T-cell (primary cell): ENCODE results near the gene SDK2. TPM values are rescaled to one million over a fixed set of nuclear protein-coding genes. Genes with fewer than 3 reads are reported as not detected.

Experiments
- ATAC-seq, 4 experiments: fragments of 200-7000 bp in 3 of 4; fragments of 150-1000 bp in 1 of 4; cut with Tn5 transposase; replicated peaks in 1 of 4; 1 replicate in 3 of 4; 2 replicates in 1 of 4; pipeline ENCODE4 v1.10.0; 2021; ENCODE audit warnings: moderate library complexity in 3 of 4, mild to moderate bottlenecking in 2 of 4, moderate number of reproducible peaks in 1 of 4
- CTCF ChIA-PET, 2 donors: fragments of 300-600 bp; sonication (Branson Sonifier 250); formaldehyde crosslinking; loops; one replicate each; lab custom pipeline; 2022; ENCODE audit warnings: antibody characterized with exemption in 2 of 2; lab: Charles Lee
- POLR2A ChIA-PET, 2 donors: fragments of 300-600 bp; sonication (Branson Sonifier 250); formaldehyde crosslinking; loops; one replicate each; lab custom pipeline; 2022; ENCODE audit warnings: antibody characterized with exemption in 2 of 2; lab: Charles Lee
- DNase-seq, 35 experiments: peaks; one replicate each; pipeline versions ENCODE4 v3.0.0 to v3.0.0-alpha.2; 2013 to 2023
- H3K27ac ChIP-seq: one replicate; pipeline ENCODE4 v1.5.1; 2013; ENCODE audit warnings: low read length
- H3K27me3 ChIP-seq, 2 experiments: replicated peaks in 1 of 2; 1 replicate in 1 of 2; 2 replicates in 1 of 2; pipeline versions ENCODE4 v1.6.1 to v1.7.0; 2013; ENCODE audit warnings: low read length in 1 of 2, mixed read lengths in 1 of 2; ENCODE audit not compliant: control insufficient read depth in 2 of 2, insufficient read depth in 2 of 2; ENCODE audit errors: extremely low read depth in 1 of 2
- H3K36me3 ChIP-seq, 2 donors: 1 replicate in 1 of 2; 2 replicates in 1 of 2; pipeline versions ENCODE4 v1.6.1 to v1.7.0; 2013; ENCODE audit warnings: low read length in 1 of 2; ENCODE audit not compliant: control insufficient read depth in 2 of 2, insufficient read depth in 1 of 2; ENCODE audit errors: extremely low read depth in 1 of 2
- H3K4me1 ChIP-seq, 2 experiments: 1 replicate in 1 of 2; 2 replicates in 1 of 2; pipeline versions ENCODE4 v1.6.1 to v1.7.0; 2013; ENCODE audit warnings: low read length in 2 of 2, mixed read lengths in 1 of 2; ENCODE audit not compliant: insufficient read depth in 2 of 2, control insufficient read depth in 1 of 2; ENCODE audit errors: extremely low read depth in 1 of 2
- H3K4me3 ChIP-seq, 2 donors: 1 replicate in 1 of 2; 2 replicates in 1 of 2; pipeline versions ENCODE4 v1.5.1 to v1.7.0; 2013; ENCODE audit warnings: mild to moderate bottlenecking in 2 of 2, low read length in 1 of 2, moderate library complexity in 1 of 2; ENCODE audit not compliant: control insufficient read depth in 1 of 2; ENCODE audit errors: extremely low read depth in 1 of 2
- H3K9me3 ChIP-seq: 2 replicates; pipeline ENCODE4 v1.7.0; 2013
- H3K27ac Mint-ChIP-seq, 2 donors: one replicate each; pipeline ENCODE4 v1.8.0; 2020 to 2021; ENCODE audit warnings: mild to moderate bottlenecking in 2 of 2, mixed read lengths in 2 of 2
- H3K27me3 Mint-ChIP-seq, 2 donors: one replicate each; pipeline ENCODE4 v1.8.0; 2021 to 2022; ENCODE audit warnings: mixed read lengths in 2 of 2
- H3K36me3 Mint-ChIP-seq: one replicate; pipeline ENCODE4 v1.8.0; 2021; ENCODE audit warnings: mixed read lengths
- H3K4me1 Mint-ChIP-seq, 3 donors: one replicate each; pipeline ENCODE4 v1.8.0; 2020 to 2022; ENCODE audit warnings: mixed read lengths in 3 of 3, mild to moderate bottlenecking in 1 of 3
- H3K4me3 Mint-ChIP-seq, 3 donors: one replicate each; pipeline ENCODE4 v1.8.0; 2020 to 2022; ENCODE audit warnings: mild to moderate bottlenecking in 3 of 3, mixed read lengths in 3 of 3, moderate library complexity in 3 of 3
- H3K9me3 Mint-ChIP-seq, 3 donors: one replicate each; pipeline ENCODE4 v1.8.0; 2020 to 2022; ENCODE audit warnings: mixed read lengths in 3 of 3
- WGBS: methylation state at CpG from one replicate; pipeline ENCODE4 v1.1.5; 2013; ENCODE audit warnings: missing lambda C conversion rate; ENCODE audit not compliant: insufficient coverage; 5-methylcytosine and 5-hydroxymethylcytosine counted together
- total RNA-seq, 35 experiments: library from RNA in 6 of 35; stranded (reverse) in 6 of 35; fragments of 120-200 nt in 1 of 35; gene quantifications; one replicate each; pipeline versions ENCODE4 v1.2.1 to v1.2.4 and lab custom pipeline; 2013 to 2026

The SDK2 gene
- total RNA-seq, 5 donors from 2014 or later (not counting 1 experiment from before 2014, with no cell fraction given): 2.9 to 8.3 (median 4.8) TPM

DNA sequence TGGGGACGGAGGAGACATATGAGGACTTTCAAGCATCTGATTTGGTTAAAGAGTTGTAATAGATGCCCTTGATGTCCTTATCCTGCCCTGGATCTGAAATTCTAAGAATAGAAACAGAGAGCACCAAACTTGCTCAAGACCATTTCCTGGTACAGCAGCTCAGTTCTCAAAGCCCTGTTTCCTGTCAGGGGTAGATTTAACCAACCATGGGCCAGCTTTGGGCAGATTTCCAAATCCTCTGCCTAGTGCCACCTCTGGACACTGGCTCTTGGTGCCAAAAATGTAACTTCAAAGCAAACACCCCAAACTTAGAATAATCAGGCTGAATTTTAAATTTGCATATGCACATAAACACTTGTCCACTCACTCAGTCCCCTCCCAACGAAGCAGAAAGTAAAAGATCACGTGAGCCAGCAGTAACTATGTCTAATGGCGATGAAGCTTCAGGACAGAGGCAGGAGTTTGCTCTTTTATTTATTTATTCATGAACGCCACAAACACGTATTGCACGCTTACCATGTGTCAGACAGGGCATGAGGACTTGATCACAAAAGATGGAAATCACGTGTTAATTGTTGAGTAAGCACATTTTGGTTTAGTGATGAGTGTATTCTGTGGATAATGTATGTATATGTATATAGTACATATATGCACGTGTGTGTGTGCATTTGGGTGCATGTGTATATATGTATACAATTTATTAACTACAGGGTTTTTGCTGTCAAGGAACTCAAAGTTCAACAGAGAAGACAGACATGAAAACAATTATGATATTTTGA lies 23.1 kb upstream of the SDK2 start:
- H3K4me1 Mint-ChIP-seq: peaks cover 24 to 28% (median 27%) of the 10 kb centered on the region in 3 donors
- POLR2A ChIA-PET: no interaction called here

DNA sequence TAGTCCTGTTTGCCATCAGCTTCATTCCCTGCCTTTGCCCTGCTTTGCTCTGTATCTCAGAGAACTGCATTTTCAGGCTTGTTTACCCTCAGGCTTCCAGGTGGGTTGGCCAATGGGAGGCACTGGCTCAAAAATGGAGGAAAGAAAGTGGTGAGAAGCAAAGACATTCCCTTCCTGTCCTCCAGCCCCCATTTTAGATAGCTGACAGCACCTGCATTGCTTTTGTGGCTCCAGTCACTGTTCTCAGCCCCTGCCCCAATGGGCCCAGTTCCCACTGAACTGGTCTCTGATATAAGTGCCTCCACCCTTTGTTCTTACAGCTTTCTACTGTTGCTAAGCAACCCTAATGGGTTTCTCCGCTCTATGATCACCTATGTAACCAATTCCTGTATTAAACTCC lies 19.4 kb upstream of the SDK2 start:
- peaks cover under 1 to 3% of the 10 kb centered on the region in 2 donors for H3K27me3 Mint-ChIP-seq
- H3K9me3 Mint-ChIP-seq: no peaks in the 10 kb centered on the region
- DNase-seq (no peak), ATAC-seq (no peak)
- WGBS: 57% methylated on average over 1 of the region's 1 CpG
- H3K4me3 Mint-ChIP-seq: no peak overlapping the region
- no peak overlapping the region for H3K4me3 ChIP-seq
- no peaks in the 10 kb centered on the region for H3K27me3 ChIP-seq
- H3K27ac Mint-ChIP-seq: no peak overlapping the region
- ChIA-PET POLR2A (no interaction called here), CTCF (no interaction called here)
- no peaks in the 10 kb centered on the region for H3K36me3 Mint-ChIP-seq
- H3K4me1 ChIP-seq: peaks cover 9 to 18% of the 10 kb centered on the region in 2 experiments
- peaks cover 24 to 28% (median 27%) of the 10 kb centered on the region in 3 donors for H3K4me1 Mint-ChIP-seq
- no peaks in the 10 kb centered on the region for H3K36me3 ChIP-seq
- H3K27ac ChIP-seq: no peak overlapping the region
- no peaks in the 10 kb centered on the region for H3K9me3 ChIP-seq

More for the DNA sequence above, 23.1 kb upstream of the SDK2 start:
- H3K9me3 ChIP-seq: no peaks in the 10 kb centered on the region
- peak in 3 of 35 experiments; percentile 13 to 28 (median 23) for DNase-seq
- H3K36me3 Mint-ChIP-seq: no peaks in the 10 kb centered on the region
- peaks cover 1 to 3% of the 10 kb centered on the region in 2 donors for H3K27me3 Mint-ChIP-seq
- H3K4me3 Mint-ChIP-seq: peak overlapping the region; percentile 10 to 62 (median 13)
- CTCF ChIA-PET: no interaction called here
- WGBS: 64% methylated on average over 7 of the region's 9 CpGs
- H3K27ac Mint-ChIP-seq: peak overlapping the region; percentile 19 to 37
- peaks cover 0 to 14% (median 8%) of the 10 kb centered on the region in 3 donors for H3K9me3 Mint-ChIP-seq
- ATAC-seq: peak; percentile 38 to 92 (median 85)
- H3K4me1 ChIP-seq: peaks cover 9 to 18% of the 10 kb centered on the region in 2 experiments
- no peak overlapping the region for H3K27ac ChIP-seq
- no peak overlapping the region for H3K4me3 ChIP-seq
- H3K36me3 ChIP-seq: no peaks in the 10 kb centered on the region
- H3K27me3 ChIP-seq: no peaks in the 10 kb centered on the region

DNA sequence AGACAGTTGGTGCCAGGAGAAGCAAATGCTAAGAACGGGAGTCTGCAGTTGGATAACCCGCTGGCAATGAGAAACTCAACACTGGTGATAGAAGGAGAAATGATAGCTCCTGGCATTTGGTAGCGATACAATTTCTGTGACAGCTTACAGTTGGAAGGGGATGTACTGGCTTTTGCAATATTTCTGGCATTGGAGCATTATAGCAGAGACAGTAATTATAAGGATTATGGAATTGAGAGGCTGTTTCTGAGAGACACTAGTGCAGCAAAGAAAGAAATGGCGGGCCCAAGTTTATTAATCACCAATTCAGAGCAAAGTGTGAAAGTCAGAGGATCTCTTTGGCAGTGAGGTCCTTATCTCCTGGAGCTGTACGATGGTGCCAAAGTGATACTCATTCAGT lies 16.1 kb upstream of the SDK2 start:
- peaks cover 0 to 5% of the 10 kb centered on the region in 2 experiments for H3K4me1 ChIP-seq
- no peaks in the 10 kb centered on the region for H3K36me3 ChIP-seq
- CTCF ChIA-PET: no interaction called here
- H3K27ac ChIP-seq: no peak overlapping the region
- peaks cover 0 to 7% of the 10 kb centered on the region in 2 experiments for H3K27me3 ChIP-seq
- 85% methylated on average over 4 of the region's 5 CpGs for whole genome bisulfite sequencing
- no peaks in the 10 kb centered on the region for H3K9me3 Mint-ChIP-seq
- peaks cover 5 to 6% (median 6%) of the 10 kb centered on the region in 3 donors for H3K4me1 Mint-ChIP-seq
- no peak overlapping the region for H3K4me3 Mint-ChIP-seq
- no peak for DNase-seq
- POLR2A ChIA-PET: no interaction called here
- no peaks in the 10 kb centered on the region for H3K9me3 ChIP-seq
- no peak overlapping the region for H3K4me3 ChIP-seq
- ATAC-seq: no peak
- peaks cover under 1 to 7% of the 10 kb centered on the region in 2 donors for H3K27me3 Mint-ChIP-seq
- no peak overlapping the region for H3K27ac Mint-ChIP-seq
- H3K36me3 Mint-ChIP-seq: no peaks in the 10 kb centered on the region

DNA sequence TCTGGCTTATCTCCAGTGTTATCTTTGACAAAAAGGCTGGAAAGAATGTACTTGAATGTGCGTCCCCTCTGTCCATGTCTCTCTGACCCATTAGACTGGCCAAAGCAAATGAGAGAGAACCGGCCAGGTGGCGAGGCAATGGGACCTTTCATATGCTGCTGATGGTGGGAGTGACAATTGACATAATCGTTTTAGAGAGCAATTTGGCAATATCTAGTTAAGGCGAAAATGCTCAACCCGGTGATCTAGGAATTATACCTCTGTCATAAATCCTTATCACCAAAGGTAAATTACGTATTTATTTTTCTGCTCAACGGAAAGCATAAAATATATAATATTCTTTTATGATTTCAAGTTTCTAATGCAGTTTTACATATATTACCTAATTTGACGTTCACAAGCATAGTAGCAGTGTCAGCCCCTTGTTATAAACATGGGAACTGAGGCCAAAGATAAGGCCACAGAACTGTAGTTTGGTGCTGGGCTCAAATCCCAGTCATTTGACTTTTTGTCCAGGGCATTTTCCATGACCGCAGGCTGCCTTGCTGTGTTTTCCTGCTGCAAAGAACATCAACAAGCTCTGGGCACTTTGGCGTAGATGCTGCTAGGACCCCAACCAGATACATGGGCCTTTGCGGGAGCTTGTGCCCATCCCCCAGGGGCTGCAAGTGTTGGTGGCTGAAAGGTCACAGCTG lies 14.7 kb upstream of the SDK2 start:
- H3K4me1 ChIP-seq: peaks cover 0 to 5% of the 10 kb centered on the region in 2 experiments
- Mint-ChIP-seq H3K9me3 (peaks cover 7 to 12% (median 9%) of the 10 kb centered on the region in 3 donors), H3K36me3 (no peaks in the 10 kb centered on the region), H3K27me3 (peaks cover 0 to 7% of the 10 kb centered on the region in 2 donors), H3K4me1 (peaks cover 5 to 6% (median 6%) of the 10 kb centered on the region in 3 donors), H3K27ac (no peak overlapping the region), H3K4me3 (no peak overlapping the region)
- ATAC-seq (no peak), DNase-seq (no peak)
- WGBS: 100% methylated on average over 5 of the region's 12 CpGs
- ChIA-PET CTCF (no interaction called here), POLR2A (no interaction called here)
- no peak overlapping the region for H3K4me3 ChIP-seq
- no peaks in the 10 kb centered on the region for H3K9me3 ChIP-seq
- no peaks in the 10 kb centered on the region for H3K36me3 ChIP-seq
- H3K27me3 ChIP-seq: peaks cover 0 to 7% of the 10 kb centered on the region in 2 experiments
- no peak overlapping the region for H3K27ac ChIP-seq

DNA sequence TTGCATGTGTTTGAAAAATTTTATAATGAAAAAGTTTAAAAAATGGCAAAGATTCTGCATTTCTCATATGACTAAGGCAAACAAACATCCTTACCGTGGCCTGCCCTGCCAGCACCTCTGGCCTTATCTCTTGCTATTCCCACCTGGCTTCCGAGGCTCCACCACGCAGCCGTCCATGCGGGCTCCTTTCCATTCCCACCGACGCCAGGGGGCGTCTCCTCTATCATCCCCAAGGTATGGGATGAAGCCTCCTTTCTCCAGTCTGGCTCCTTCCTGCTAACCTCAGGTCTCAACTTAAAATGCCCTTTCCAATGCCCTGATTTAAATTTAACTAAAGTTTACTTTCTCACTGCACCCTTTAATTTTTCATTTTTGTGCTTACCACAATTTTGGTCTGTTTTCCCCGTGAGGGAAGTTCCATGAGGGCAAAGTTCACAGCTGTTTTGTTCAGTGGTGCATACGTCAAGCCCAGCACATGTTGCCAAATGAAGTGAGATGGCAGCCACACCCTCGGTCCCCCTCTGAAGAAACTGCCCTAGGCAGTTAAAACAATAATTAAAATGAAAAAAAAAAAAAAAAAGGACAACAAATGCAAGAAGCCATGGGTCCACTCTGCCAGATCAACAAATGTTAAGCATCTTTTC lies 13.3 kb upstream of the SDK2 start:
- no peaks in the 10 kb centered on the region for H3K36me3 ChIP-seq
- DNase-seq: peak in 8 of 35 experiments; percentile 18 to 59 (median 36)
- H3K4me1 ChIP-seq: peaks cover 0 to 5% of the 10 kb centered on the region in 2 experiments
- H3K9me3 Mint-ChIP-seq: peaks cover 7 to 18% (median 14%) of the 10 kb centered on the region in 3 donors
- no peak overlapping the region for H3K4me3 ChIP-seq
- no peaks in the 10 kb centered on the region for H3K9me3 ChIP-seq
- peaks cover 0 to 7% of the 10 kb centered on the region in 2 donors for H3K27me3 Mint-ChIP-seq
- WGBS: 46% methylated on average over 10 of the region's 11 CpGs
- no peak overlapping the region for H3K4me3 Mint-ChIP-seq
- no peak overlapping the region for H3K27ac ChIP-seq
- H3K27ac Mint-ChIP-seq: no peak overlapping the region
- CTCF ChIA-PET: interaction anchor here in 1 of 2 donors (0.7 kb wide), 1 partner anchor 58 kb away, joined by 7 read pairs; no protein-coding TSS in a partner anchor
- POLR2A ChIA-PET: no interaction called here
- peaks cover 5 to 6% (median 6%) of the 10 kb centered on the region in 3 donors for H3K4me1 Mint-ChIP-seq
- ATAC-seq: peak in 1 of 4 experiments; percentile 58
- H3K36me3 Mint-ChIP-seq: no peaks in the 10 kb centered on the region
- peaks cover 0 to 7% of the 10 kb centered on the region in 2 experiments for H3K27me3 ChIP-seq

DNA sequence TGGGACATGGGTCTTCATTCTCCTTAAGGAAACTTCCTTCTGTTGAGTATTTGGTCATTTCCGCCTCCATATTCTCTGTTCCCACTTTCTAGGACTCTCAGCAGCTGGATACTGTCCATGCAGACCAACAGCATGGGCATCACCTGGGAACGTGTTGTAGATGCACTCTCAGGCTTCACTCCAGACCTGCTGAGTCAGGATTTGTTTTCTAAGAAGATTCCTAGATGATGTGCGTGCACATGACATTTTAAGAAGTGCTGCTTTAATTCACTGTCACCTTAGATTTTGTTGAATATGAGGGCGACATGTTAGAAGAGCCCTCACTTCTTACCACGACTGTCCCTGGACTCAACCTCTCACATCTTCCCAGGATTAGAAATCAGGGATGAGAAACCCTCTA lies 10.0 kb upstream of the SDK2 start:
- H3K9me3 ChIP-seq: no peaks in the 10 kb centered on the region
- H3K4me3 ChIP-seq: no peak overlapping the region
- H3K4me1 ChIP-seq: peaks cover 0 to 5% of the 10 kb centered on the region in 2 experiments
- 75% methylated on average over 1 of the region's 5 CpGs for WGBS
- no peak overlapping the region for H3K27ac ChIP-seq
- Mint-ChIP-seq H3K27me3 (peaks cover 0 to 7% of the 10 kb centered on the region in 2 donors), H3K27ac (no peak overlapping the region), H3K4me1 (peaks cover 7 to 11% (median 11%) of the 10 kb centered on the region in 3 donors), H3K36me3 (no peaks in the 10 kb centered on the region), H3K9me3 (peaks cover 7 to 18% (median 14%) of the 10 kb centered on the region in 3 donors), H3K4me3 (no peak overlapping the region)
- ATAC-seq: no peak
- peaks cover 0 to 10% of the 10 kb centered on the region in 2 experiments for H3K27me3 ChIP-seq
- POLR2A ChIA-PET: no interaction called here
- CTCF ChIA-PET: no interaction called here
- no peaks in the 10 kb centered on the region for H3K36me3 ChIP-seq
- DNase-seq: no peak
